ENCODE data around the gene LINGO3.

DNA sequence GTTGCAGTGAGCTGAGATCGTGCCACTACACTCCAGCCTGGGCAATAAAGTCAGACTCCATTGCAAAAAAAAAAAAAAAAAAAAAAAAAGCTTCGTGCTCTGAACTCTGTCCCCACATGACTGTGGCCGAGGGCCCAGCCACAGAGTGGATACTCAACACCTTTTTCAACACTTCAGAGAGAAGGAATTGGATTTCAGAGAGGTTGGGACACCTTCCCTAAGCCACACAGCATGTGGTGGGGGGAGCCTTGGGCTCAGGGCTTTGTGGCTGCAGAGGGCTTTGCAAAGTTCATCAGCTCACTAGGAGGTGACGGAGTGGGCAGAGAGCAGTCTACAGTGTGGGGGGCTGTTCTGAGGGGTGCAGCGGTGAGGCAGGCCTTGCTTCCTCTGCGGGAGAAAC, 11.0 kb upstream of the LINGO3 start:
- TF ChIP-seq, protein P1, sequence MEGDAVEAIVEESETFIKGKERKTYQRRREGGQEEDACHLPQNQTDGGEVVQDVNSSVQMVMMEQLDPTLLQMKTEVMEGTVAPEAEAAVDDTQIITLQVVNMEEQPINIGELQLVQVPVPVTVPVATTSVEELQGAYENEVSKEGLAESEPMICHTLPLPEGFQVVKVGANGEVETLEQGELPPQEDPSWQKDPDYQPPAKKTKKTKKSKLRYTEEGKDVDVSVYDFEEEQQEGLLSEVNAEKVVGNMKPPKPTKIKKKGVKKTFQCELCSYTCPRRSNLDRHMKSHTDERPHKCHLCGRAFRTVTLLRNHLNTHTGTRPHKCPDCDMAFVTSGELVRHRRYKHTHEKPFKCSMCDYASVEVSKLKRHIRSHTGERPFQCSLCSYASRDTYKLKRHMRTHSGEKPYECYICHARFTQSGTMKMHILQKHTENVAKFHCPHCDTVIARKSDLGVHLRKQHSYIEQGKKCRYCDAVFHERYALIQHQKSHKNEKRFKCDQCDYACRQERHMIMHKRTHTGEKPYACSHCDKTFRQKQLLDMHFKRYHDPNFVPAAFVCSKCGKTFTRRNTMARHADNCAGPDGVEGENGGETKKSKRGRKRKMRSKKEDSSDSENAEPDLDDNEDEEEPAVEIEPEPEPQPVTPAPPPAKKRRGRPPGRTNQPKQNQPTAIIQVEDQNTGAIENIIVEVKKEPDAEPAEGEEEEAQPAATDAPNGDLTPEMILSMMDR (conservative IDR thresholded peaks at IDR 0.05 in 1 of 2, IDR thresholded peaks at IDR 0.05 in 1 of 2; ENCODE audit: extremely low read depth in 1 of 2, insufficient read depth in 1 of 2, low read depth in 1 of 2, low read length in 2 of 2), result no peak
- no peak for TF ChIP-seq EZH2 (IDR thresholded peaks at IDR 0.05; ENCODE audit: borderline replicate concordance, low read length)
